BE2C (cell line): ENCODE data around the gene GOLGB1.

ENCODE experiments used
- DNase-seq: peaks from one replicate; pipeline ENCODE4 v3.0.0-alpha.2; 2020
- H3K27me3 ChIP-seq: fragments of 250-450 bp; sonication (Bioruptor Pico); 2 replicates; pipeline ENCODE4 v1.5.1; 2020; ENCODE audit warnings: mild to moderate bottlenecking
- H3K36me3 ChIP-seq: fragments of 250-450 bp; sonication (Bioruptor Pico); 2 replicates; pipeline ENCODE4 v1.5.1; 2020; ENCODE audit warnings: mild to moderate bottlenecking
- H3K4me1 ChIP-seq: fragments of 250-450 bp; sonication (Bioruptor Pico); 2 replicates; pipeline ENCODE4 v1.5.1; 2020
- H3K4me3 ChIP-seq: 2 replicates; pipeline ENCODE4 v1.5.1; 2011; ENCODE audit warnings: low read depth, low read length
- H3K9me3 ChIP-seq: fragments of 250-450 bp; sonication (Bioruptor Pico); 2 replicates; pipeline ENCODE4 v1.5.1; 2020
- TF ChIP-seq, protein P1 (sequence below): IDR thresholded peaks from 2 replicates; pipeline ENCODE4 v1.5.1; 2012; ENCODE audit warnings: mild to moderate bottlenecking, low read depth, low read length

GOLGB1 gene

DNA sequence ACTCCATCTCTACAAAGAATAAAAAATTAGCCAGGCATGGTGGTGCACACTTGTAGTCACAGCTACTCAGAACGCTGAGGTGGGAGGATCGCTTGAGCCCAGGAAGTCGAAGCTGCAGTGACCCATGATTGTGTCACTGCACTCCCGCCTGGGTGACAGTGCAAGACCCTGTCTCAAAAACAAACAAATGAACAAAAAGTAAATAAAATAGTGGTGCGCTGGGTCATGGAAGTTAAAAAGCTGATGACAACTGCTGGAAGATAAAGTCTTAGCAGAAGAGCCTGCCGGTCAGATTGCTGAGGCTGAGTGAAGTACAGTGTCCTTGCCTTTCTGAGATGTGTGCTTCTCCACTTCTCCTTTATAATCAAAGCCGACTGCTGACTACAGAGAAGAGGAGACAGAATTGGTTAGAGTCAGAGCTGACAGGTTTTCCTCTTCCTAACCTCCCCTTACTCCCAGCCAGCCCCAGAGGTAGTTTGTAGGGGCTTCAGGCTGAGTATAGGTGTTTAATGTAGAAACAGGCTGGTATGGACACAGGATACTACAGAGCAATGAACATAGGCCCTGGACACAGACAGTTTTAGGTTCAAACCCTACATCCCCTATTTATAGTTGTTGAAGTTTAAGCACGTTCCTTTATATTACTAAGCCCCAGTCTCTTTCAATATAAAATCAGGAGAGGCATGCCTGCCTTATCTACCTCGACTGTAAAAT, 106.8 kb downstream of the GOLGB1 start:
- TF ChIP-seq, protein P1, sequence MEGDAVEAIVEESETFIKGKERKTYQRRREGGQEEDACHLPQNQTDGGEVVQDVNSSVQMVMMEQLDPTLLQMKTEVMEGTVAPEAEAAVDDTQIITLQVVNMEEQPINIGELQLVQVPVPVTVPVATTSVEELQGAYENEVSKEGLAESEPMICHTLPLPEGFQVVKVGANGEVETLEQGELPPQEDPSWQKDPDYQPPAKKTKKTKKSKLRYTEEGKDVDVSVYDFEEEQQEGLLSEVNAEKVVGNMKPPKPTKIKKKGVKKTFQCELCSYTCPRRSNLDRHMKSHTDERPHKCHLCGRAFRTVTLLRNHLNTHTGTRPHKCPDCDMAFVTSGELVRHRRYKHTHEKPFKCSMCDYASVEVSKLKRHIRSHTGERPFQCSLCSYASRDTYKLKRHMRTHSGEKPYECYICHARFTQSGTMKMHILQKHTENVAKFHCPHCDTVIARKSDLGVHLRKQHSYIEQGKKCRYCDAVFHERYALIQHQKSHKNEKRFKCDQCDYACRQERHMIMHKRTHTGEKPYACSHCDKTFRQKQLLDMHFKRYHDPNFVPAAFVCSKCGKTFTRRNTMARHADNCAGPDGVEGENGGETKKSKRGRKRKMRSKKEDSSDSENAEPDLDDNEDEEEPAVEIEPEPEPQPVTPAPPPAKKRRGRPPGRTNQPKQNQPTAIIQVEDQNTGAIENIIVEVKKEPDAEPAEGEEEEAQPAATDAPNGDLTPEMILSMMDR: no peak
- H3K36me3 ChIP-seq: no peaks in the 10 kb centered on the region
- no peaks in the 10 kb centered on the region for H3K9me3 ChIP-seq
- no peak for DNase-seq
- no peaks in the 10 kb centered on the region for H3K4me1 ChIP-seq
- no peak overlapping the region for H3K4me3 ChIP-seq
- no peaks in the 10 kb centered on the region; the same call in 1 of the 2 replicates for H3K27me3 ChIP-seq

DNA sequence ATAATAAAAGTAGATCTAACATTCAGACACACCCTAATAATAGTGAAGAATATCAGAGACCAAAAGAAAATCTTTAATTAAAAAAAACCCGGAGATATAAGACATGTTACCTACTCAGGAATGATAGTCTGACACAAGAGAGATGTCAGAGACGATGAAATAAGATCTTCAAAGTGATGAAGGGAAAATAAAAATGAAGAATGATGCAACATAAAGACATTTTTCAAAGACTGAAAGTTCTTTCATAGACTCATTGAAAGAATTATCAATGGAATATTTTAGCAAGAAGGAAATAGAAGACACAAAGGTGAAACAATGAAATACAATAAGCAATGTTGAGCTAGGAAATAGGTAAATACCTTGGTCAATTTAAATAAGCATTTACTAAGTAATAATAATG, 108.4 kb downstream of the GOLGB1 start:
- Histone ChIP-seq H3K36me3 (no peaks in the 10 kb centered on the region), H3K9me3 (no peaks in the 10 kb centered on the region)
- no peak for DNase-seq

GRCh38 chr3:121637922-121638321, 111.6 kb downstream of the GOLGB1 start:
- Histone ChIP-seq H3K27me3 (peaks cover 9% of the 10 kb centered on the region), H3K9me3 (no peaks in the 10 kb centered on the region), H3K4me1 (no peaks in the 10 kb centered on the region), H3K4me3 (no peak overlapping the region), H3K36me3 (no peaks in the 10 kb centered on the region)
- DNase-seq: no peak
- TF ChIP-seq, protein P1: no peak

More for the DNA sequence above, 108.4 kb downstream of the GOLGB1 start:
- peaks cover 2% of the 10 kb centered on the region; the same call in 1 of the 2 replicates for H3K27me3 ChIP-seq
- no peaks in the 10 kb centered on the region for H3K4me1 ChIP-seq
- TF ChIP-seq, protein P1: no peak
- H3K4me3 ChIP-seq: no peak overlapping the region

DNA sequence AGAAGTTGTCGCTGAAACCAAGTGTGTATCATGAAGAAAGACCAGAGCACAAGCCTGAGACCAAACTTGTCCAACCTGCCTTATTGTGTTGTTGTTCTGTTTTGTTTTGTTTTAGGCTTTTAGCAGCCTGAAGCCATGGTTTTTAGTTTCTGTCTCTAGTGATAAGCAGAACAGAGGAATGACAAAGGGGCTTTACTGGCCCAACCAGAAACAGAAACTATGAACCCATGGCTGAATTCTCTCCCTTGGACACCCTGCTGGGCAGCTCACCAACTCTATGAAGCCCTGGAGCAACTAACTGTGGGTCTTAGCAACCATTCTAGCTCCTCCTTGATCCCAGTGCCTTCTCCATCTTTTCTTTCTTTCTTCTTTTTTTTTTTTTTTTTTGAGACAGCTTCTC, 119.2 kb downstream of the GOLGB1 start:
- no peaks in the 10 kb centered on the region for H3K27me3 ChIP-seq
- no peaks in the 10 kb centered on the region for H3K36me3 ChIP-seq
- no peak for DNase-seq
- H3K9me3 ChIP-seq: no peaks in the 10 kb centered on the region
- TF ChIP-seq, protein P1: no peak
- H3K4me1 ChIP-seq: no peaks in the 10 kb centered on the region
- H3K4me3 ChIP-seq: no peak overlapping the region

DNA sequence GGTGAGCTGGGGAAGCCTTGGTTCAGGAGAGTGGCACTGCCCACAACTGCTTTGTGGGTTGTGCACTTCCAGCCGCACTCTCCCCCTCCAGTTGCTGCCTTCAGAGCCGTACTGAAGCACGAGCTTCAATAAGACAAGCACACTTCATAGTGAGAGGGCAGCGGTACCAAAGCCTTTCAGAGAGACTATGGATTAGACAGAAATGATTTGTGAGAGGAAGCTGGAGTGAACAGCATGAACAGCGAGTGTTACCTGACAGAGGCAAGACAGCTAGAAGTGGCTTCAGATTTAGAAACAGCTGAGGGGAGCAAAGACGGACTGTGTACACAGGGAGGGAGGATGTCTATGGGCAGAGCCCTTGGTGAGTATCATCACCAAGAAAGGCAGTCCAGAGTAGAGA, 119.9 kb downstream of the GOLGB1 start:
- no peaks in the 10 kb centered on the region for H3K4me1 ChIP-seq
- no peaks in the 10 kb centered on the region for H3K27me3 ChIP-seq
- H3K36me3 ChIP-seq: no peaks in the 10 kb centered on the region
- no peaks in the 10 kb centered on the region for H3K9me3 ChIP-seq
- no peak overlapping the region for H3K4me3 ChIP-seq
- TF ChIP-seq, protein P1: no peak
- DNase-seq: no peak

DNA sequence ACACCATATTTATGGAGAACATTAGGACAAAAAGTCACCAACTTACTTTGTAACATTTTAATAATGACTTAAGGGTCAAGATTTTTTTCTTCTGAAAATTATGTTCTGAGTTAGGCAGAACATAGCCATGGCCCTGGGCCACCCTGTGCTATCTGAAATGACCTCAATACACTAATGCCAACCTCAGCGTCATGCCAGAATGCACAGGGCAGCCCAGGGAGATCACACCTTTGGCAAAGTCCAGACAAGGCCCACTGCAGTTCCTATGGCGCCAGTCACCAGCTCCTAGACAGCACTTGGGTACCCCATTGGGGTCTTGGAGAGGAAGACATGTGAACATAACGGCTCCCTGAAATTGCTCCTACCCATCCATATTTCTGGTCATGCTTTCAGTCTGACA, 121.9 kb downstream of the GOLGB1 start:
- DNase-seq: no peak
- TF ChIP-seq, protein P1: no peak
- H3K9me3 ChIP-seq: no peaks in the 10 kb centered on the region

More for the DNA sequence above, 121.9 kb downstream of the GOLGB1 start:
- H3K27me3 ChIP-seq: peaks cover 3% of the 10 kb centered on the region
- H3K36me3 ChIP-seq: no peaks in the 10 kb centered on the region
- no peaks in the 10 kb centered on the region for H3K4me1 ChIP-seq
- no peak overlapping the region for H3K4me3 ChIP-seq
